ENCODE data around the gene WDR82.

DNA sequence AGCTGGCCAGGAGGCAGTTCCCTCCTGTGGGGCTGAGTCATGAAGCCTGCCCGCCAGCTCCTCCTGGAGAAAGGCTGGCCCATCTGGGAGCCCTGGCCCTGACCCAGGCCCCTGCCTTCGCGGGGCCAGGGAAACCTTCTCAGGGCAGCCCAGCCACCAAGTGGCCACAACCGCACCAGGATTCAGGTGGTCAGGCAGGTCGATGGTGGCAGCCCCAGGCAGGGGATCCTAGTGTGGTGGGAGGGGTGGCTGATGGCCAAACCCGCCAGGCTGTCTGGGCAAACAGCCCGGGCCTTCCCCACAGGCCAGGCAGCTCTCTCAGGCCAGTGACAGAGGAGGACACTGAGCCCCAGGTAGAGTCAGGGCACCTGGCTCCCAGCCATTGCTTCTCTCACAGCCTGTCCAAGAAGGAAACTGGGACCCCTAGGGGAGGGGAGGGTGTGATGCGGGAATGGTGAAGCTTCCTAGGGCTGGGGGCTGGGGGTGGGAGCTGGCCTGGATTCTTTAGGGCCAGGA is 40.7 kb downstream of the WDR82 start:
- TF ChIP-seq EZH2 (IDR thresholded peaks at IDR 0.05; ENCODE audit: borderline replicate concordance, low read length): no peak
- TF ChIP-seq, protein P1, sequence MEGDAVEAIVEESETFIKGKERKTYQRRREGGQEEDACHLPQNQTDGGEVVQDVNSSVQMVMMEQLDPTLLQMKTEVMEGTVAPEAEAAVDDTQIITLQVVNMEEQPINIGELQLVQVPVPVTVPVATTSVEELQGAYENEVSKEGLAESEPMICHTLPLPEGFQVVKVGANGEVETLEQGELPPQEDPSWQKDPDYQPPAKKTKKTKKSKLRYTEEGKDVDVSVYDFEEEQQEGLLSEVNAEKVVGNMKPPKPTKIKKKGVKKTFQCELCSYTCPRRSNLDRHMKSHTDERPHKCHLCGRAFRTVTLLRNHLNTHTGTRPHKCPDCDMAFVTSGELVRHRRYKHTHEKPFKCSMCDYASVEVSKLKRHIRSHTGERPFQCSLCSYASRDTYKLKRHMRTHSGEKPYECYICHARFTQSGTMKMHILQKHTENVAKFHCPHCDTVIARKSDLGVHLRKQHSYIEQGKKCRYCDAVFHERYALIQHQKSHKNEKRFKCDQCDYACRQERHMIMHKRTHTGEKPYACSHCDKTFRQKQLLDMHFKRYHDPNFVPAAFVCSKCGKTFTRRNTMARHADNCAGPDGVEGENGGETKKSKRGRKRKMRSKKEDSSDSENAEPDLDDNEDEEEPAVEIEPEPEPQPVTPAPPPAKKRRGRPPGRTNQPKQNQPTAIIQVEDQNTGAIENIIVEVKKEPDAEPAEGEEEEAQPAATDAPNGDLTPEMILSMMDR (conservative IDR thresholded peaks at IDR 0.05 in 1 of 2, IDR thresholded peaks at IDR 0.05 in 1 of 2; ENCODE audit: extremely low read depth in 1 of 2, insufficient read depth in 1 of 2, low read depth in 1 of 2, low read length in 2 of 2): no peak

Measured in mammary epithelial cell (primary cell).